Mesothelial cell of epicardium (in vitro differentiated cells): Measurements from ENCODE around the gene FANCE. TPM values are rescaled to one million over a fixed set of nuclear protein-coding genes. Genes with fewer than 3 reads are reported as not detected.
A peak's percentile ranks its signal among the peaks of the same experiment; 100 is the strongest.

Source experiments
- DNase-seq, 2 experiments: peaks; one replicate each; pipeline ENCODE4 v3.0.0; 2021; ENCODE audit warnings: low spot score in 2 of 2; ENCODE audit not compliant: unreplicated experiment in 2 of 2
- H3K27ac Mint-ChIP-seq: 2 replicates; pipeline ENCODE4 v1.8.0; 2021; ENCODE audit warnings: mixed read lengths
- H3K27me3 Mint-ChIP-seq: 2 replicates; pipeline ENCODE4 v1.8.0; 2021; ENCODE audit warnings: low read depth, mixed read lengths
- H3K36me3 Mint-ChIP-seq: 2 replicates; pipeline ENCODE4 v1.8.0; 2021; ENCODE audit warnings: mixed read lengths
- H3K4me1 Mint-ChIP-seq: 2 replicates; pipeline ENCODE4 v1.8.0; 2021; ENCODE audit warnings: mixed read lengths
- H3K4me3 Mint-ChIP-seq: 2 replicates; pipeline ENCODE4 v1.8.0; 2021; ENCODE audit warnings: mild to moderate bottlenecking, moderate library complexity, mixed read lengths
- H3K9me3 Mint-ChIP-seq: 2 replicates; pipeline ENCODE4 v1.8.0; 2021; ENCODE audit warnings: mixed read lengths
- total RNA-seq: library from RNA; stranded (reverse); gene quantifications from 3 replicates; pipeline ENCODE4 v1.2.1, GENCODE V29; 2021
- TF ChIP-seq, protein P1 (sequence below): fragments of 200-600 bp; sonication (generic); IDR thresholded peaks from one replicate; pipeline ENCODE4 v1.5.0; 2021; ENCODE audit warnings: antibody characterized with exemption; ENCODE audit not compliant: unreplicated experiment

FANCE gene
- total RNA-seq, 1 donor from 2014 or later = 8.0 TPM

DNA sequence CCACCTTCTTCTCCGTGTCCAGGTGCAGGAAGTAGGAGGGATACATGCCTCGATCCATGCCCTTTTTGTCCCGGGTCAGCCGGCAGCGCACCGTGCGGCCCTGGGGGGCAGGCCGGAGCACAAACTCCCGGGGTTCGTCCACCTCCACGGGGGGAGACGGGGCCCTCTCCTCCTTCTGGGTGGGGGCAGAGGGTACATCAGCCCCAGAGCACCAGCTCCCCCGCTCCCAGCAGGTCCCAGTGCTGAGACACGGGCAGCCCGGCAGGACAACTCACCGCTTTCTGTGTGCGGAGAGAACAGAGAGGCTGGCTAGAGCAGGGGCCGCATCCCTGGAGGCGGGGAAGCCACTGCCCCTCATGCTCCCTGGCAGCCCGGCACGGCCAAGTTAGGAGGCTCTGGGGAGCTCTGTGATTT is 53.9 kb downstream of the FANCE start:
- Mint-ChIP-seq H3K27ac (no peak overlapping the region), H3K4me3 (peak overlapping the region; percentile 24), H3K4me1 (peaks cover 32% of the 10 kb centered on the region), H3K27me3 (no peaks in the 10 kb centered on the region), H3K9me3 (no peaks in the 10 kb centered on the region), H3K36me3 (no peaks in the 10 kb centered on the region)
- DNase-seq = no peak
- TF ChIP-seq, protein P1, sequence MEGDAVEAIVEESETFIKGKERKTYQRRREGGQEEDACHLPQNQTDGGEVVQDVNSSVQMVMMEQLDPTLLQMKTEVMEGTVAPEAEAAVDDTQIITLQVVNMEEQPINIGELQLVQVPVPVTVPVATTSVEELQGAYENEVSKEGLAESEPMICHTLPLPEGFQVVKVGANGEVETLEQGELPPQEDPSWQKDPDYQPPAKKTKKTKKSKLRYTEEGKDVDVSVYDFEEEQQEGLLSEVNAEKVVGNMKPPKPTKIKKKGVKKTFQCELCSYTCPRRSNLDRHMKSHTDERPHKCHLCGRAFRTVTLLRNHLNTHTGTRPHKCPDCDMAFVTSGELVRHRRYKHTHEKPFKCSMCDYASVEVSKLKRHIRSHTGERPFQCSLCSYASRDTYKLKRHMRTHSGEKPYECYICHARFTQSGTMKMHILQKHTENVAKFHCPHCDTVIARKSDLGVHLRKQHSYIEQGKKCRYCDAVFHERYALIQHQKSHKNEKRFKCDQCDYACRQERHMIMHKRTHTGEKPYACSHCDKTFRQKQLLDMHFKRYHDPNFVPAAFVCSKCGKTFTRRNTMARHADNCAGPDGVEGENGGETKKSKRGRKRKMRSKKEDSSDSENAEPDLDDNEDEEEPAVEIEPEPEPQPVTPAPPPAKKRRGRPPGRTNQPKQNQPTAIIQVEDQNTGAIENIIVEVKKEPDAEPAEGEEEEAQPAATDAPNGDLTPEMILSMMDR = no peak

DNA sequence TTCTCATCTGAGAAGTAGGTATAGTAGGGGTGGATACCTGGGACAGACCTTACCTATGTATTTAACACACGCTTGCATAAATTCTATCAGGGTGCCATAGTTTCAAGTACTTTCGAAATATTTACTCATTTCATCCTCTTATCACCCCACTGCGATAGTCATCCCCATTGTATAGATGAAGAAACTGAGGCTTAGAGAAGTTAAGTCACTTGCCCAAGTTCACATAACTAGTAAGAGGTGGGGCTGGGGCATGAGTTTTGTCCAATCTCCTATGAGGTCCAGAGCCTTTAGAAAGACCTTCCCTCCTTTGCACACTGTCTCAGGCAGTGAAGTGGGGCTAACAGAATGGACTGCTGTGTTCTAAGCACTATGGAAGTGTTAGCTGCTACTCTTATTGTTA is 54.4 kb downstream of the FANCE start:
- Mint-ChIP-seq H3K27ac (no peak overlapping the region), H3K4me3 (no peak overlapping the region), H3K36me3 (no peaks in the 10 kb centered on the region), H3K27me3 (no peaks in the 10 kb centered on the region), H3K9me3 (no peaks in the 10 kb centered on the region), H3K4me1 (peaks cover 33% of the 10 kb centered on the region)
- DNase-seq = no peak
- TF ChIP-seq, protein P1 = no peak

DNA sequence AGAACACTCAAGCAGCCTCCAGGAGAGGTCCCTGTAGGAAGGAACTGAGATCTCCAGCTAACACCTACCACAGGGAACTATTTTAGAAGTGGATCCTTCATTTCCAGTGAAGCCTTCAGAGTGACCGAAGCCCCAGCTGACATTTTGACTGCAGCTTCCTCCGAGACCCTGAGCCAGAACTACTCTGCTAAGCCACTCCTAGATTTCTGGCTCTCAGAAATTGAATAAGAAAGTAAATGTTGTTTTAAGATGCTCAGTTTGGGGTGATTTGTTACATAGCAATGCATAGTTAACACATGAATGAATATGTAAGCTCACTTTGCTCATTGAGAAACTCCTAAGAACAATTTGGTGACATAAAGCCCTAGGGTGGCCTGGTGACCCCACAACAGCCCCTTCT is 55.1 kb downstream of the FANCE start:
- Mint-ChIP-seq H3K27me3 (no peaks in the 10 kb centered on the region), H3K27ac (no peak overlapping the region), H3K9me3 (no peaks in the 10 kb centered on the region), H3K36me3 (no peaks in the 10 kb centered on the region), H3K4me1 (peaks cover 33% of the 10 kb centered on the region), H3K4me3 (no peak overlapping the region)
- no peak for DNase-seq
- TF ChIP-seq, protein P1 = no peak

DNA sequence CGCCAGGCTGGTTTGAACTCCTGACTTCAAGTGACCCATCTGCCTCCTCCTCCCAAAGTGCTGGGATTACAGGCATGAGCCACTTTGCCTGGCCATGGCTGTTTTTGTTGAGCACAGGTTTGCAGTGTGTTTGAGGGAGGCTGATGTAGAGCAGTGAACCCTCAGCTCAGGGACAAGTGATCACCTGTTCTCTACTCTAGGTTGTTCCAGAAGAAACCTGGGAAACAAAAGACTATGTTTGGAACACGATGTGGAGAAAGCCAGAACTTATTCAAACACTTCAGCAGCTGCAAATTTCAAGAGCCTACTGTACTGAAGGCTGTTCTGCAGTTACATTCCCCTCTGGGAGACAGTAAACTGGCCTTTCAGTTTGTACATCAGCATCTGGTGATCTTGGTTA is 55.9 kb downstream of the FANCE start:
- DNase-seq = no peak
- H3K4me3 Mint-ChIP-seq = no peak overlapping the region
- TF ChIP-seq, protein P1 = no peak
- no peaks in the 10 kb centered on the region for H3K27me3 Mint-ChIP-seq
- no peaks in the 10 kb centered on the region for H3K36me3 Mint-ChIP-seq
- H3K4me1 Mint-ChIP-seq = peaks cover 37% of the 10 kb centered on the region
- H3K27ac Mint-ChIP-seq = no peak overlapping the region
- H3K9me3 Mint-ChIP-seq = no peaks in the 10 kb centered on the region

DNA sequence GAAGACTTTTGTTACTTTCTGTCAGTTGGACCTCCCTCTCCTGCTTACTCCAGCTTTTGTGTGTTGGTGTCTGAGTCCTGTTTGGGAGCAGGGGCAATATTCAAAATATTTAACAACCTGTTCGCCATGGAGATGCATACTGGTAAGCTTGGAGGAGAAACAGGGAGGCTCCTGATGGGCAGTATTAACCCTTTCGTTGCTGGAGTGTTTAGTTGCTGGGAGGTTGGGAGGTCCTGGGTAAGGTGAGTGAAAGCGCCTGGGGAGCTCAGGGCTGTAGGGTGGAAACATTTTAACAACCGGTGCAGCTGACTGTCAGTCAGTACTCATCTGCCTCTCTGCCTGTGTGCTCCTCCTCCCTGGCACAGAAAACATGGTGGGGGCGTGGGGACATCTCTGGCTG is 56.4 kb downstream of the FANCE start:
- H3K27ac Mint-ChIP-seq = no peak overlapping the region
- DNase-seq = no peak
- no peaks in the 10 kb centered on the region for H3K9me3 Mint-ChIP-seq
- peaks cover 37% of the 10 kb centered on the region for H3K4me1 Mint-ChIP-seq
- H3K36me3 Mint-ChIP-seq = no peaks in the 10 kb centered on the region
- TF ChIP-seq, protein P1 = no peak
- no peaks in the 10 kb centered on the region for H3K27me3 Mint-ChIP-seq
- H3K4me3 Mint-ChIP-seq = no peak overlapping the region
